Dendritic cell treated with granulocyte-macrophage colony-stimulating factor and Interleukin-4, amounts not matched to agents 40 ng/mL and 50 ng/mL, for 4 days (primary cell): Measurements from ENCODE around the gene GSK3B.

Experiments used
- H3K27ac Mint-ChIP-seq: one replicate; pipeline ENCODE4 v1.8.0; 2022; ENCODE audit warnings: mild to moderate bottlenecking, mixed read lengths
- H3K27me3 Mint-ChIP-seq: one replicate; pipeline ENCODE4 v1.8.0; 2022; ENCODE audit warnings: mild to moderate bottlenecking, mixed read lengths
- H3K36me3 Mint-ChIP-seq: one replicate; pipeline ENCODE4 v1.8.0; 2022; ENCODE audit warnings: low read depth, mixed read lengths
- H3K4me1 Mint-ChIP-seq: one replicate; pipeline ENCODE4 v1.8.0; 2022; ENCODE audit warnings: low read depth, mixed read lengths
- H3K4me3 Mint-ChIP-seq: one replicate; pipeline ENCODE4 v1.8.0; 2022; ENCODE audit warnings: mild to moderate bottlenecking, moderate library complexity, mixed read lengths
- H3K9me3 Mint-ChIP-seq: one replicate; pipeline ENCODE4 v1.8.0; 2022; ENCODE audit warnings: mixed read lengths
- intact Hi-C: fragments of 100-400 bp; cut with micrococcal nuclease; formaldehyde crosslinking; loops from one replicate; pipeline ENCODE4 v1.15.0; 2022

The GSK3B gene

GRCh38 chr3:120093911-120094775 lies at the start of gene GSK3B:
Gene GSK3B, minus strand, starts transcription at chr3:120094447. Its CDS starts 1,013 bp downstream, at chr3:120093434.
- Mint-ChIP-seq H3K4me1 (peaks cover 24% of the 10 kb centered on the region), H3K27ac (no peak within 1 kb of the TSS), H3K36me3 (peaks cover 12% of the 10 kb centered on the region), H3K9me3 (no peaks in the 10 kb centered on the region), H3K27me3 (no peaks in the 10 kb centered on the region), H3K4me3 (no peak within 1 kb of the TSS)
- intact Hi-C loops: loop anchor here (2.0 to 10.0 kb wide), 5 partner anchors 59 to 629 kb away; partner anchors contain the start of genes CFAP91, LRRC58, POGLUT1 and TMEM39A

DNA sequence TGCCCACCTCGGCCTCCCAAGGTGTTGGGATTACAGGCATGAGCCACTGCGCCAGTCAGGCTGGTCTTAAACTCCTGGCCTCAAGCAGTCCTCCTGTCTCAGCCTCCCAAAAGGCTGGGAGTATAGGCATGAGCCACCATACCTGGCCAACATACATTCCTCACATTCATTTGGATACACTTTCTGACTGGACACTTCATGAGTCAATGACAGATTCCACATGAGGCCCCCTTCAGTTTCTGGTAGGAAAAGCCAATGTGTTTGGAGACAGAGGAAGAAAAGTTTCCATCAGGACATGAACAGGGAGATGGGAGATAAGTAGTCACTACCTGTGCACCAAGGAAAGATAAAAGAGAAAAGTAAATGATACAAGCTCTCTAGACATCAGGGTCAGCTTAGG lies 49.4 kb upstream of the GSK3B start:
- Mint-ChIP-seq H3K27me3 (no peaks in the 10 kb centered on the region), H3K4me3 (no peak overlapping the region), H3K36me3 (no peaks in the 10 kb centered on the region), H3K27ac (no peak overlapping the region), H3K9me3 (no peaks in the 10 kb centered on the region), H3K4me1 (peaks cover 14% of the 10 kb centered on the region)
- intact Hi-C loops: no loop called here

GRCh38 chr3:120142236-120142635 lies 48.0 kb upstream of the GSK3B start:
- Mint-ChIP-seq H3K36me3 (no peaks in the 10 kb centered on the region), H3K4me1 (peaks cover 9% of the 10 kb centered on the region), H3K9me3 (no peaks in the 10 kb centered on the region), H3K27ac (no peak overlapping the region), H3K27me3 (no peaks in the 10 kb centered on the region), H3K4me3 (no peak overlapping the region)
- intact Hi-C loops: no loop called here

DNA sequence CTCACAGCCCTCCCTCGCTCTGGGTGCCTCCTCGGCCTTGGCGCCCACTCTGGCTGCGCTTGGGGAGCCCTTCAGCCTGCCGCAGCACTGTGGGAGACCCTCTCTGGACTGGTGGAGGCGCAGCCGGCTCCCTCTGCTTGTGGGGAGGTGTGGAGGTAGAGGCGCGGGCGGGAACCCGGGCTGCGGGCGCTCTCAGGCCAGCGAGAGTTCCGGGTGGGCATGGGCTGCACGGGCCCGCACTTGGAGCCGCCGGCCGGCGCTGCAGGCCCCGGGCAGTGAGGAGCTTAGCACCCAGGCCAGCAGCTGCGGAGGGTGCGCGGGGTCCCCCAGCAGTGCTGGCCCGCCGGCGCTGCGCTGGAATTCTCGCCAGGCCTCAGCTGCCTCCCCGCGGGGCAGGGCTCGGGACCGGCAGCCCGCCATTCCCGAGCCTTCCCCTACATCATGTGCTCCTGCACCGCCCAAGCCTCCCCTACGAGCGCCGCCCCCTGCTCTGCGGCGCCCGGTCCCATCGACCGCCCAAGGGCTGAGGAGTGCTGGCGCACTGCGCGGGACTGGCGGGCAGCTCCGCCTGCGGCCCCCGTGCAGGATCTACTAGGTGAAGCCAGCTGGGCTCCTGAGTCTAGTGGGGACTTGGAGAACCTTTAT lies 46.0 kb upstream of the GSK3B start:
- intact Hi-C loops: no loop called here
- Mint-ChIP-seq H3K4me1 (peaks cover 2% of the 10 kb centered on the region), H3K36me3 (no peaks in the 10 kb centered on the region), H3K27ac (no peak overlapping the region), H3K9me3 (no peaks in the 10 kb centered on the region), H3K27me3 (no peaks in the 10 kb centered on the region), H3K4me3 (no peak overlapping the region)

DNA sequence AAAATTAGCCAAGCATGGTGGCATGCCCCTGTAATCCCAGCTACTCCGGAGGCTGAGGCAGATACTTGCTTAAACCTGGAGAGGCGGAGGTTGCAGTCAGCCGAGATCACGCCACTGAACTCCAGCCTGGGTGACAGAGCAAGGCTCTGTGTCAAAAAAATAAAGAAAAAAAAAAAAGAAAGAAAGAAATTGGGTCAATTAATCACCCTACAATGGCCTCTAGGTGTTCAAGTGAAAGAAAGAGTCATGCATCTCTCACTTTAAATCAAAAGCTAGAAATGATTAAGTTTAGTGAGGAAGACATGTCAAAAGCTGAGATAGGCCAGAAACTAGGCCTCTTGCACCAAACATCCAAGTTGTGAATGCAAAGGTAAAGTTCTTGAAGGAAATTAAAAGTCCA lies 44.9 kb upstream of the GSK3B start:
- Mint-ChIP-seq H3K9me3 (no peaks in the 10 kb centered on the region), H3K27ac (no peak overlapping the region), H3K27me3 (no peaks in the 10 kb centered on the region), H3K4me1 (no peaks in the 10 kb centered on the region), H3K36me3 (no peaks in the 10 kb centered on the region), H3K4me3 (no peak overlapping the region)
- intact Hi-C loops: no loop called here

GRCh38 chr3:120137548-120137947 lies 43.3 kb upstream of the GSK3B start:
- Mint-ChIP-seq H3K4me3 (no peak overlapping the region), H3K27me3 (no peaks in the 10 kb centered on the region), H3K36me3 (no peaks in the 10 kb centered on the region), H3K27ac (no peak overlapping the region), H3K4me1 (no peaks in the 10 kb centered on the region), H3K9me3 (no peaks in the 10 kb centered on the region)
- intact Hi-C loops: no loop called here

GRCh38 chr3:120130656-120131055 lies 36.4 kb upstream of the GSK3B start:
- intact Hi-C loops: no loop called here
- Mint-ChIP-seq H3K27ac (no peak overlapping the region), H3K27me3 (no peaks in the 10 kb centered on the region), H3K4me1 (no peaks in the 10 kb centered on the region), H3K4me3 (no peak overlapping the region), H3K36me3 (no peaks in the 10 kb centered on the region), H3K9me3 (no peaks in the 10 kb centered on the region)

DNA sequence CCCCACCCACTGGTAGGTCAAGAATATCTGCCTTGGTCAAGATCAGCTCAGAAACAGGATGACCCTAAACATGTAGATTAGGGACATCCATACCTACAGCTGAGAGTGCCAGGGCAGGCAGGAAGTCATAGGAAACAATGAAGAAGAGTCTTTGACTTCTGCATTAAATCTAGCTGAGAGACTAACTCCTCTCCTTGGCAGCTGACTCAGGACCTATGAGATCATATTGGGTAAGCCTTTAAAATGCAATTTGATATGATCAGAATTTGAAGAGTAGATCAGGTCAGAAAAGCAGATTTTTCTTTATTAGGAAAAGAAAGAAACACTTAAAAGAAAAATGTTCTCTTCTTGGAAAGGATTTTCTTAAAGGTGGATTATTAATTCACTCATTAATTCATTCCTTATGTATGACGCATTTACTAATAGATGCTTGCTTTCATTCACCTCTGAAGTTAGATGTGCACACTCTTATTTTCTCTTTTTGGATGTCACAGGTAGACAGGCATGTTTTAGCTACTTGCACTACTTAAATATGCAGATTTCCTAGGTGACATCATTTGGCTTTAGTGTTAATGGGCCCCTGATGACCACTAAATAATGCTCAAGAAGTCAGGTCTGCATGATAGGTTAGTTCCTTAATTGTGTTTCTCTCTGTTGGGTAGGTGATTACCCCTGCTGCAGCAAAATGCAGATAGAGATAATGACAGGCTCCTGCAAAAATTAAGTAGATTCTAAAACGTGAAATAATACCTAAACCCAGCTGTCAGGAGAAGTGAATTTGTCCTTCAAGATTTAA lies 35.7 kb upstream of the GSK3B start:
- Mint-ChIP-seq H3K4me1 (no peaks in the 10 kb centered on the region), H3K9me3 (no peaks in the 10 kb centered on the region), H3K27ac (no peak overlapping the region), H3K4me3 (no peak overlapping the region), H3K27me3 (no peaks in the 10 kb centered on the region), H3K36me3 (no peaks in the 10 kb centered on the region)
- intact Hi-C loops: no loop called here

GRCh38 chr3:120129051-120129450 lies 34.8 kb upstream of the GSK3B start:
- Mint-ChIP-seq H3K27me3 (no peaks in the 10 kb centered on the region), H3K27ac (no peak overlapping the region), H3K9me3 (no peaks in the 10 kb centered on the region), H3K4me1 (no peaks in the 10 kb centered on the region), H3K36me3 (no peaks in the 10 kb centered on the region), H3K4me3 (no peak overlapping the region)
- intact Hi-C loops: no loop called here

DNA sequence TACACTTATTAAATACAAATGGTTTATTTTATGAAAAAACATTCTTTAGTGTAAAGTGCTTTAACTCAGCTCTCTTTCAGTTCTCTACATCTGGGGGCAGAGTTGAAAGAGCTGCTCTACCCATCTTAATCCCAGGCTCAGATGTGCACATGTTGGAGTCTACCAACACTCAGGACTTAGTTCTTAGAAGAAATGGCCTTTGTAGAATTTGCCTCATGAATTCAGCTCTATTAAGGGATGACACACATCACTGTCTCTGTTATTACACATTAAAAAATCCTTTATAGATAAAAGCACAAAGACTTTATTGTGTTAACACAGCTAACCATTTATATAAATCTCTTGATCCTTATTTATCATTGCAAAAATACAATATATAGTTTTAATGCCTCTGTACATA lies 31.7 kb upstream of the GSK3B start:
- no peak overlapping the region for H3K4me3 Mint-ChIP-seq
- H3K9me3 Mint-ChIP-seq: no peaks in the 10 kb centered on the region
- no peak overlapping the region for H3K27ac Mint-ChIP-seq
- H3K36me3 Mint-ChIP-seq: no peaks in the 10 kb centered on the region
- no peaks in the 10 kb centered on the region for H3K4me1 Mint-ChIP-seq
- intact Hi-C loops: no loop called here
- H3K27me3 Mint-ChIP-seq: no peaks in the 10 kb centered on the region

GRCh38 chr3:120119846-120120510 lies 25.7 kb upstream of the GSK3B start:
- intact Hi-C loops: no loop called here
- Mint-ChIP-seq H3K4me3 (no peak overlapping the region), H3K27me3 (no peaks in the 10 kb centered on the region), H3K27ac (no peak overlapping the region), H3K9me3 (peaks cover 15% of the 10 kb centered on the region), H3K36me3 (no peaks in the 10 kb centered on the region), H3K4me1 (no peaks in the 10 kb centered on the region)

- no peak overlapping the region for H3K4me3 Mint-ChIP-seq
- no peaks in the 10 kb centered on the region for H3K4me1 Mint-ChIP-seq
- H3K36me3 Mint-ChIP-seq: no peaks in the 10 kb centered on the region
- intact Hi-C loops: no loop called here
- no peaks in the 10 kb centered on the region for H3K27me3 Mint-ChIP-seq
- peaks cover 15% of the 10 kb centered on the region for H3K9me3 Mint-ChIP-seq
- H3K27ac Mint-ChIP-seq: no peak overlapping the region
Observed at GRCh38 chr3:120114981-120115380, 20.7 kb upstream of the GSK3B start.

DNA sequence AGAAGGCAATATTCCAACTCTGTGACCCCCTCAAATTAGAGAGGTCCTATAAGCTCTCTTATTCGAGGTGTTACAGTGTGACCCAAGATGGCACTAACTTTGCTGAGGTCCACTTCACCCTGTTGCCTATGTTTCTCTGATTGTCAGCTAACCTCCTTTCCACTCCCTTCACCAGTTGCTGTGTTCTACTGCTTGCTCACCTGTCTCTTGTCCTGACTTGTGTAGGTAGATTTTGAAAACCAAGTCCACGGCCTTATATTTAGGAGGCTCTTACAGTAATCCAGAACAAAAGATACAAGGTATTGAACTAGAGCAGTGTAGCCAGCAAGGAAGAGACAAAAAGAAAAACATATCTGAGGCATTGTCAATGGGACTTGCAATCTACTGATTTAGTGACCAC lies 20.1 kb upstream of the GSK3B start:
- H3K4me3 Mint-ChIP-seq: no peak overlapping the region
- no peaks in the 10 kb centered on the region for H3K36me3 Mint-ChIP-seq
- intact Hi-C loops: no loop called here
- no peak overlapping the region for H3K27ac Mint-ChIP-seq
- H3K4me1 Mint-ChIP-seq: no peaks in the 10 kb centered on the region
- peaks cover 15% of the 10 kb centered on the region for H3K9me3 Mint-ChIP-seq
- no peaks in the 10 kb centered on the region for H3K27me3 Mint-ChIP-seq
